Measurements from ENCODE around the gene NCK2. TPM values are rescaled to one million over a fixed set of nuclear protein-coding genes. Genes with fewer than 3 reads are reported as not detected.
A peak's percentile ranks its signal among the peaks of the same experiment; 100 is the strongest.

Gene NCK2
- 10 to 100 TPM; 10.7 to 22.1 (median 16.2) TPM for polyA plus RNA-seq

GRCh38 chr2:105744909-105745853, at the start of gene NCK2:
Gene NCK2, plus strand, starts transcription at chr2:105744912. Its CDS starts 110,152 bp downstream, at chr2:105855064.
- Mint-ChIP-seq H3K36me3 (peaks cover 0 to 8% (median 0%) of the 10 kb centered on the region in 3 donors), H3K4me3 (peak within 1 kb of the TSS; percentile 91 to 96 (median 93)), H3K27me3 (ENCODE audit: low read depth in 3 of 3) (peaks cover 4 to 9% (median 6%) of the 10 kb centered on the region in 3 donors), H3K4me1 (peaks cover 58 to 59% of the 10 kb centered on the region in 2 donors), H3K9me3 (no peaks in the 10 kb centered on the region), H3K27ac (peak within 1 kb of the TSS; percentile 88 to 93 (median 91))
- peak; percentile 25 to 35 (median 30) for DNase-seq

GRCh38 chr2:105697781-105698449, 46.8 kb upstream of the NCK2 start:
- Mint-ChIP-seq H3K4me3 (no peak overlapping the region), H3K36me3 (no peaks in the 10 kb centered on the region), H3K27me3 (ENCODE audit: low read depth in 3 of 3) (peaks cover 4 to 18% (median 6%) of the 10 kb centered on the region in 3 donors), H3K27ac (no peak overlapping the region), H3K9me3 (no peaks in the 10 kb centered on the region), H3K4me1 (no peaks in the 10 kb centered on the region)
- no peak for DNase-seq

GRCh38 chr2:105698820-105699219, 45.9 kb upstream of the NCK2 start:
- Mint-ChIP-seq H3K36me3 (no peaks in the 10 kb centered on the region), H3K27me3 (ENCODE audit: low read depth in 3 of 3) (peaks cover 6 to 23% (median 6%) of the 10 kb centered on the region in 3 donors), H3K27ac (no peak overlapping the region), H3K4me1 (no peaks in the 10 kb centered on the region), H3K9me3 (no peaks in the 10 kb centered on the region), H3K4me3 (no peak overlapping the region)
- no peak for DNase-seq

GRCh38 chr2:105701042-105701441, 43.7 kb upstream of the NCK2 start:
- Mint-ChIP-seq H3K4me3 (no peak overlapping the region), H3K9me3 (no peaks in the 10 kb centered on the region), H3K27me3 (ENCODE audit: low read depth in 3 of 3) (peaks cover 5 to 18% (median 6%) of the 10 kb centered on the region in 3 donors), H3K27ac (no peak overlapping the region), H3K36me3 (no peaks in the 10 kb centered on the region), H3K4me1 (no peaks in the 10 kb centered on the region)
- DNase-seq: no peak

GRCh38 chr2:105708697-105709096, 36.0 kb upstream of the NCK2 start:
- no peak overlapping the region for H3K27ac Mint-ChIP-seq
- no peaks in the 10 kb centered on the region for H3K4me1 Mint-ChIP-seq
- no peaks in the 10 kb centered on the region for H3K36me3 Mint-ChIP-seq
- DNase-seq: no peak
- H3K27me3 Mint-ChIP-seq (ENCODE audit: low read depth in 3 of 3): peaks cover 2 to 11% (median 3%) of the 10 kb centered on the region in 3 donors
- H3K9me3 Mint-ChIP-seq: no peaks in the 10 kb centered on the region
- no peak overlapping the region for H3K4me3 Mint-ChIP-seq

- H3K27ac Mint-ChIP-seq: no peak overlapping the region
- no peaks in the 10 kb centered on the region for H3K9me3 Mint-ChIP-seq
- H3K4me1 Mint-ChIP-seq: no peaks in the 10 kb centered on the region
- H3K36me3 Mint-ChIP-seq: no peaks in the 10 kb centered on the region
- H3K27me3 Mint-ChIP-seq (ENCODE audit: low read depth in 3 of 3): peaks cover 2 to 14% (median 10%) of the 10 kb centered on the region in 3 donors
- H3K4me3 Mint-ChIP-seq: no peak overlapping the region
- DNase-seq: no peak
Measured at GRCh38 chr2:105711394-105711793, 33.3 kb upstream of the NCK2 start.

GRCh38 chr2:105712166-105712915, 32.4 kb upstream of the NCK2 start:
- H3K4me1 Mint-ChIP-seq: no peaks in the 10 kb centered on the region
- no peaks in the 10 kb centered on the region for H3K36me3 Mint-ChIP-seq
- H3K27ac Mint-ChIP-seq: no peak overlapping the region
- H3K27me3 Mint-ChIP-seq (ENCODE audit: low read depth in 3 of 3): peaks cover 2 to 15% (median 10%) of the 10 kb centered on the region in 3 donors
- H3K9me3 Mint-ChIP-seq: no peaks in the 10 kb centered on the region
- no peak for DNase-seq
- no peak overlapping the region for H3K4me3 Mint-ChIP-seq

GRCh38 chr2:105712981-105713596, 31.6 kb upstream of the NCK2 start:
- no peaks in the 10 kb centered on the region for H3K4me1 Mint-ChIP-seq
- DNase-seq: no peak
- H3K4me3 Mint-ChIP-seq: no peak overlapping the region
- H3K9me3 Mint-ChIP-seq: no peaks in the 10 kb centered on the region
- H3K36me3 Mint-ChIP-seq: no peaks in the 10 kb centered on the region
- peaks cover 2 to 15% (median 9%) of the 10 kb centered on the region in 3 donors for H3K27me3 Mint-ChIP-seq (ENCODE audit: low read depth in 3 of 3)
- no peak overlapping the region for H3K27ac Mint-ChIP-seq

- H3K9me3 Mint-ChIP-seq: no peaks in the 10 kb centered on the region
- peaks cover 2 to 15% (median 7%) of the 10 kb centered on the region in 3 donors for H3K27me3 Mint-ChIP-seq (ENCODE audit: low read depth in 3 of 3)
- no peak overlapping the region for H3K4me3 Mint-ChIP-seq
- H3K36me3 Mint-ChIP-seq: no peaks in the 10 kb centered on the region
- DNase-seq: no peak
- H3K4me1 Mint-ChIP-seq: no peaks in the 10 kb centered on the region
- no peak overlapping the region for H3K27ac Mint-ChIP-seq
Measured at GRCh38 chr2:105714141-105714540, 30.6 kb upstream of the NCK2 start.

- no peak for DNase-seq
- Mint-ChIP-seq H3K27me3 (ENCODE audit: low read depth in 3 of 3) (peaks cover 0 to 16% (median 4%) of the 10 kb centered on the region in 3 donors), H3K4me1 (no peaks in the 10 kb centered on the region), H3K27ac (peak overlapping the region in 1 of 6 donors; percentile 16), H3K9me3 (no peaks in the 10 kb centered on the region), H3K4me3 (no peak overlapping the region), H3K36me3 (peaks cover 0 to 4% (median 0%) of the 10 kb centered on the region in 3 donors)
Measured at GRCh38 chr2:105718846-105719481, 25.7 kb upstream of the NCK2 start.

GRCh38 chr2:105721991-105722511, 22.7 kb upstream of the NCK2 start:
- Mint-ChIP-seq H3K4me3 (no peak overlapping the region), H3K27me3 (ENCODE audit: low read depth in 3 of 3) (peaks cover 0 to 8% (median 4%) of the 10 kb centered on the region in 3 donors), H3K4me1 (no peaks in the 10 kb centered on the region), H3K36me3 (peaks cover 0 to 8% (median 3%) of the 10 kb centered on the region in 3 donors), H3K9me3 (peaks cover 0 to 5% (median under 1%) of the 10 kb centered on the region in 6 donors), H3K27ac (no peak overlapping the region)
- no peak for DNase-seq

GRCh38 chr2:105722726-105723297, 21.9 kb upstream of the NCK2 start:
- Mint-ChIP-seq H3K36me3 (peaks cover 0 to 8% (median 3%) of the 10 kb centered on the region in 3 donors), H3K27me3 (ENCODE audit: low read depth in 3 of 3) (peaks cover 0 to 7% (median 4%) of the 10 kb centered on the region in 3 donors), H3K4me1 (no peaks in the 10 kb centered on the region), H3K27ac (no peak overlapping the region), H3K4me3 (no peak overlapping the region), H3K9me3 (peaks cover 0 to 6% (median under 1%) of the 10 kb centered on the region in 6 donors)
- DNase-seq: no peak
